Hepatocyte (in vitro differentiated cells): ENCODE measurements around the gene STK32A. TPM values are rescaled to one million over a fixed set of nuclear protein-coding genes. Genes with fewer than 3 reads are reported as not detected.

Experiments used
- DNase-seq: peaks from one replicate; pipeline ENCODE4 v3.0.0-alpha.2; 2016; ENCODE audit warnings: low spot score
- H2AFZ ChIP-seq: fragments of 200-600 bp; sonication (generic); 2 replicates; pipeline ENCODE4 v1.6.0; 2016; ENCODE audit warnings: antibody characterized with exemption, mild to moderate bottlenecking
- H3K27ac ChIP-seq: fragments of 200-600 bp; sonication (generic); 2 replicates; pipeline ENCODE4 v1.5.1; 2016; ENCODE audit warnings: mild to moderate bottlenecking
- H3K27me3 ChIP-seq: fragments of 200-600 bp; sonication (generic); 2 replicates; pipeline ENCODE4 v1.6.1; 2016
- H3K36me3 ChIP-seq: fragments of 200-600 bp; sonication (generic); replicated peaks from 2 replicates; pipeline ENCODE4 v1.5.1; 2016; ENCODE audit warnings: low read depth; ENCODE audit not compliant: insufficient read depth
- H3K4me1 ChIP-seq: fragments of 200-600 bp; sonication (generic); 2 replicates; pipeline ENCODE4 v1.5.1; 2016; ENCODE audit warnings: mild to moderate bottlenecking, moderate library complexity; ENCODE audit not compliant: insufficient read depth
- H3K4me2 ChIP-seq: fragments of 200-600 bp; sonication (generic); 2 replicates; pipeline ENCODE4 v1.6.0; 2016
- H3K4me3 ChIP-seq: fragments of 200-600 bp; sonication (generic); 2 replicates; pipeline ENCODE4 v1.5.1; 2016; ENCODE audit warnings: mild to moderate bottlenecking
- H3K79me2 ChIP-seq: fragments of 200-600 bp; sonication (generic); 2 replicates; pipeline ENCODE4 v1.6.0; 2017; ENCODE audit warnings: mild to moderate bottlenecking
- H3K9me2 ChIP-seq: fragments of 200-600 bp; sonication (generic); replicated peaks from 2 replicates; pipeline ENCODE4 v1.6.0; 2017; ENCODE audit warnings: mild to moderate bottlenecking; ENCODE audit not compliant: insufficient read depth
- H3K9me3 ChIP-seq: fragments of 200-600 bp; sonication (generic); 2 replicates; pipeline ENCODE4 v1.5.1; 2016; ENCODE audit warnings: low read depth, mild to moderate bottlenecking
- H4K20me1 ChIP-seq: fragments of 200-600 bp; sonication (generic); 2 replicates; pipeline ENCODE4 v1.6.0; 2016; ENCODE audit warnings: mild to moderate bottlenecking; ENCODE audit not compliant: insufficient read depth, poor library complexity, severe bottlenecking
- CTCF ChIP-seq: fragments of 200-600 bp; sonication (generic); IDR thresholded peaks from 2 replicates; pipeline ENCODE4 v1.5.1; 2016; ENCODE audit warnings: antibody characterized with exemption, mild to moderate bottlenecking; ENCODE audit not compliant: poor library complexity
- EZH2 ChIP-seq: fragments of 200-600 bp; sonication (generic); IDR thresholded peaks from 2 replicates; pipeline ENCODE4 v1.6.1; 2016; ENCODE audit warnings: antibody characterized with exemption, mild to moderate bottlenecking, borderline replicate concordance
- EZH2phosphoT487 ChIP-seq: fragments of 200-600 bp; sonication (generic); IDR thresholded peaks from one replicate; pipeline ENCODE4 v1.6.1; 2018; ENCODE audit warnings: antibody characterized with exemption, mild to moderate bottlenecking, low read depth, moderate library complexity; ENCODE audit not compliant: unreplicated experiment, severe bottlenecking
- WGBS: methylation state at CpG from one replicate; pipeline ENCODE4 v1.1.6; 2016; ENCODE audit warnings: low lambda C conversion rate; ENCODE audit errors: missing lambda C conversion rate; 5-methylcytosine and 5-hydroxymethylcytosine counted together
- polyA plus RNA-seq: library from polyadenylated mRNA; unstranded; fragments of >200 nt; fragmentation: Nextera tagmentation; extraction: Ambion mirVana; gene quantifications from 2 replicates; pipeline ENCODE4 v1.2.1, GENCODE V29; 2016
- total RNA-seq: library from RNA; depleted of rRNA; stranded (reverse); fragments of >200 nt; gene quantifications from 2 replicates; pipeline ENCODE4 v1.2.3, GENCODE V29; 2014

The STK32A gene
- total RNA-seq = 2.3 and 3.1 TPM in 2 replicates
- 1.1 and 2.6 TPM in 2 replicates for polyA plus RNA-seq

- 7% methylated on average over 24 of the region's 28 CpGs for WGBS
- H3K27ac ChIP-seq = no peak within 1 kb of the TSS
Measured at GRCh38 chr5:147234825-147235635, at the start of gene STK32A. STK32A (plus strand) TSS chr5:147235026; CDS start chr5:147239635, 4,609 bp downstream.

GRCh38 chr5:147187099-147187540, 47.7 kb upstream of the STK32A start:
- Histone ChIP-seq H3K27ac (no peak overlapping the region), H3K4me1 (no peaks in the 10 kb centered on the region), H2AFZ (no peak overlapping the region), H3K4me2 (no peak overlapping the region), H4K20me1 (no peaks in the 10 kb centered on the region), H3K27me3 (no peaks in the 10 kb centered on the region), H3K9me2 (no peaks in the 10 kb centered on the region), H3K79me2 (no peaks in the 10 kb centered on the region), H3K4me3 (no peak overlapping the region), H3K9me3 (no peaks in the 10 kb centered on the region), H3K36me3 (no peaks in the 10 kb centered on the region)
- no peak for TF ChIP-seq EZH2phosphoT487
- no peak for TF ChIP-seq EZH2
- no peak for TF ChIP-seq CTCF
- DNase-seq = no peak
- WGBS = 79% methylated on average over 1 of the region's 1 CpG

More at GRCh38 chr5:147234825-147235635, at the start of gene STK32A:
- Histone ChIP-seq H3K36me3 (no peaks in the 10 kb centered on the region), H3K4me2 (peak within 1 kb of the TSS; percentile 96), H3K9me3 (no peaks in the 10 kb centered on the region), H3K4me1 (peaks cover 5% of the 10 kb centered on the region), H3K27me3 (peaks cover 39% of the 10 kb centered on the region), H2AFZ (peak within 1 kb of the TSS; percentile 5), H3K9me2 (no peaks in the 10 kb centered on the region), H4K20me1 (no peaks in the 10 kb centered on the region), H3K4me3 (peak within 1 kb of the TSS; percentile 82), H3K79me2 (no peaks in the 10 kb centered on the region)
- peak; percentile 23 for TF ChIP-seq CTCF
- TF ChIP-seq EZH2phosphoT487 = no peak
- TF ChIP-seq EZH2 = no peak
- peak; percentile 76 for DNase-seq

DNA sequence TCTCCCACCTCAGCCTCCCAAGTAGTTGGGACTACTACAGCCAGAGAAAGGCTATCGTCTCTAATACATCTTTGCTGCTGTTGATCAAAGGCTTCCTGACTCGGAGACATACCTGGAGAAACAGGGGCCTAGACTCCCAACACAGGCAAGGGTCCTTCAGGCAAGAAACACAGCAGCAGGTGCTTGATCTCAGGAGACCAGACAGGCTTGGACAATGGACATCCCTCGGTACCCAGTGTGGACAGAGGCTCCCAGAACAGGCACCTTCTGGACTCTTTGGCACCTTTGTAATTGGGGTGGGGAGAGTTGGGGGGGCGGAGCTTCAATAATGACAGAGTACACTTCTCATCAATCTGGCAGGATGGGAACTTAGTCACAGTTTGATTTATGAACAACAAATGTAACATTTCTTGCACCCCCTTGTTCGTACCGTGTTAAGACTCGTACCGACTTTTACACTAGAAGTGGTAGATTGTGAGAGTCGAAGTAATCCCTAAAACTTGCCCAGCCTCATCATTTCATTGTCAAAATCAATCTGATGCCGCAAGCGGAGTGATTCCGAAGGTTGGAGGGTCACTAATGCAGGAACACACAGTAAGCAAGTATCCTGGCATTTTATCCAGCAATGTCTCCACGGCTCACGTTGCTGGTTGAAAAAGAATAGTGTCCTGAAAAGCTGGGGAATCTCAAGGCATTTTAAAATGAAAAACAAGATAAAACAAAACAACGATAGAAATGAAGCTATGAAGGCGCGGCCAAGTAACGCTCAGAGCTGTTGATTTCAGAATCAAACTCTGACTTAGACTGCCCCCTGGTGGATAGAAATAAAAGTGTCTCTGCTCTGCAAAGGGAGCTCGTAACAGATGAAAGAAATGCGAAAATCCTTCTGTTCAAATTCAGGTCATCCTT, 46.4 kb upstream of the STK32A start:
- Histone ChIP-seq H3K36me3 (no peaks in the 10 kb centered on the region), H4K20me1 (no peaks in the 10 kb centered on the region), H2AFZ (peak overlapping the region; percentile 37), H3K79me2 (no peaks in the 10 kb centered on the region), H3K9me3 (no peaks in the 10 kb centered on the region), H3K27ac (no peak overlapping the region), H3K27me3 (no peaks in the 10 kb centered on the region), H3K4me2 (peak overlapping the region; percentile 63), H3K9me2 (no peaks in the 10 kb centered on the region), H3K4me1 (no peaks in the 10 kb centered on the region), H3K4me3 (no peak overlapping the region)
- TF ChIP-seq EZH2 (no peak), CTCF (peak; percentile 93)
- 59% methylated on average over 20 of the region's 20 CpGs for WGBS
- peak; percentile 88 for DNase-seq
